Osteoblast (primary cell): ENCODE data around the gene ABCC11. TPM values are rescaled to one million over a fixed set of nuclear protein-coding genes. Genes with fewer than 3 reads are reported as not detected.

Source experiments
- DNase-seq: peaks from one replicate; pipeline ENCODE4 v3.0.0; 2011; ENCODE audit warnings: low spot score, mixed read lengths; ENCODE audit not compliant: insufficient read length; ENCODE audit errors: missing footprints
- H2AFZ ChIP-seq: 2 replicates; pipeline ENCODE4 v1.6.0; 2011; ENCODE audit warnings: mild to moderate bottlenecking, low read length
- H3K27ac ChIP-seq: 2 replicates; pipeline ENCODE4 v1.5.1; 2011; ENCODE audit warnings: mild to moderate bottlenecking, low read depth, low read length, moderate library complexity
- H3K27me3 ChIP-seq: 2 replicates; pipeline ENCODE4 v1.6.0; 2012; ENCODE audit warnings: mild to moderate bottlenecking, control low read depth, inconsistent platforms, low read length, moderate library complexity; ENCODE audit not compliant: insufficient read depth
- H3K36me3 ChIP-seq: 2 replicates; pipeline ENCODE4 v1.5.1; 2011; ENCODE audit warnings: mild to moderate bottlenecking, low read length, control low read depth, moderate library complexity; ENCODE audit not compliant: insufficient read depth
- H3K4me1 ChIP-seq: 2 replicates; pipeline ENCODE4 v1.5.1; 2011; ENCODE audit warnings: mild to moderate bottlenecking, low read length, control low read depth, moderate library complexity; ENCODE audit not compliant: insufficient read depth
- H3K4me2 ChIP-seq: 2 replicates; pipeline ENCODE4 v1.6.0; 2011; ENCODE audit warnings: mild to moderate bottlenecking, low read length; ENCODE audit not compliant: insufficient read depth
- H3K4me3 ChIP-seq: fragments of 200-600 bp; sonication (generic); 3 replicates; pipeline ENCODE4 v1.5.1; 2012; ENCODE audit warnings: mild to moderate bottlenecking, low read length, inconsistent platforms; ENCODE audit not compliant: insufficient read depth
- H3K79me2 ChIP-seq: 2 replicates; pipeline ENCODE4 v1.6.0; 2012; ENCODE audit warnings: mild to moderate bottlenecking, low read length, control low read depth, inconsistent platforms; ENCODE audit not compliant: insufficient read depth
- H3K9me3 ChIP-seq: 2 replicates; pipeline ENCODE4 v1.5.1; 2011; ENCODE audit warnings: low read depth, low read length, control low read depth
- H4K20me1 ChIP-seq: 2 replicates; pipeline ENCODE4 v1.6.0; 2012; ENCODE audit warnings: mild to moderate bottlenecking, low read length, control low read depth; ENCODE audit not compliant: insufficient read depth
- CTCF ChIP-seq: IDR thresholded peaks from 2 replicates; pipeline ENCODE4 v1.5.1; 2011; ENCODE audit warnings: mild to moderate bottlenecking, low read depth, low read length, moderate library complexity; ENCODE audit errors: extremely low read depth
- total RNA-seq: library from RNA; depleted of rRNA; stranded (reverse); fragments of >200 nt; gene quantifications from 2 replicates; pipeline ENCODE4 v1.2.3, GENCODE V29; 2012

The ABCC11 gene
- total RNA-seq, 1 donor, result under 0.01 TPM

- Histone ChIP-seq H3K36me3 (no peaks in the 10 kb centered on the region), H3K79me2 (no peaks in the 10 kb centered on the region), H3K27ac (no peak overlapping the region), H3K4me2 (no peak overlapping the region), H3K4me1 (no peaks in the 10 kb centered on the region), H4K20me1 (no peaks in the 10 kb centered on the region), H3K27me3 (no peaks in the 10 kb centered on the region), H2AFZ (no peak overlapping the region), H3K4me3 (no peak overlapping the region), H3K9me3 (no peaks in the 10 kb centered on the region)
- no peak for TF ChIP-seq CTCF
- no peak for DNase-seq
Measured at GRCh38 chr16:48146710-48147109, 100.6 kb downstream of the ABCC11 start.

- Histone ChIP-seq H3K4me1 (no peaks in the 10 kb centered on the region), H4K20me1 (no peaks in the 10 kb centered on the region), H3K27me3 (no peaks in the 10 kb centered on the region), H3K36me3 (no peaks in the 10 kb centered on the region), H3K27ac (no peak overlapping the region), H3K4me3 (no peak overlapping the region), H2AFZ (no peak overlapping the region), H3K9me3 (no peaks in the 10 kb centered on the region), H3K79me2 (no peaks in the 10 kb centered on the region), H3K4me2 (no peak overlapping the region)
- DNase-seq, result no peak
- no peak for TF ChIP-seq CTCF
Measured at GRCh38 chr16:48146131-48146530, 101.2 kb downstream of the ABCC11 start.

GRCh38 chr16:48143812-48144368, 103.4 kb downstream of the ABCC11 start:
- Histone ChIP-seq H3K79me2 (no peaks in the 10 kb centered on the region), H3K4me3 (no peak overlapping the region), H3K4me2 (no peak overlapping the region)

GRCh38 chr16:48140821-48141220, 106.5 kb downstream of the ABCC11 start:
- Histone ChIP-seq H3K9me3 (no peaks in the 10 kb centered on the region), H2AFZ (no peak overlapping the region), H3K27ac (no peak overlapping the region), H3K79me2 (no peaks in the 10 kb centered on the region), H3K27me3 (no peaks in the 10 kb centered on the region), H3K4me2 (no peak overlapping the region), H3K4me1 (no peaks in the 10 kb centered on the region), H4K20me1 (no peaks in the 10 kb centered on the region), H3K36me3 (no peaks in the 10 kb centered on the region), H3K4me3 (no peak overlapping the region)
- no peak for TF ChIP-seq CTCF
- no peak for DNase-seq

More at GRCh38 chr16:48143812-48144368, 103.4 kb downstream of the ABCC11 start:
- DNase-seq, result no peak
- Histone ChIP-seq H3K4me1 (no peaks in the 10 kb centered on the region), H4K20me1 (no peaks in the 10 kb centered on the region), H3K9me3 (no peaks in the 10 kb centered on the region), H3K27me3 (no peaks in the 10 kb centered on the region), H3K36me3 (no peaks in the 10 kb centered on the region), H3K27ac (no peak overlapping the region), H2AFZ (no peak overlapping the region)
- no peak for TF ChIP-seq CTCF
